Endothelial cell of umbilical vein (primary cell): ENCODE data around the gene IGBP1.

Experiments
- CTCF ChIP-seq, 2 donors: IDR thresholded peaks; 1 replicate in 1 of 2; 2 replicates in 1 of 2; pipeline ENCODE4 v1.5.1; 2011; ENCODE audit warnings: low read length in 2 of 2, mild to moderate bottlenecking in 2 of 2, moderate library complexity in 2 of 2, control low read depth in 1 of 2, inconsistent platforms in 1 of 2, low read depth in 1 of 2; ENCODE audit not compliant: insufficient read depth in 1 of 2; ENCODE audit errors: extremely low read depth in 1 of 2
- EZH2 ChIP-seq: IDR thresholded peaks from 2 replicates; pipeline ENCODE4 v1.6.1; 2012; ENCODE audit warnings: borderline replicate concordance, low read depth, mild to moderate bottlenecking, moderate library complexity, low read length, inconsistent platforms; ENCODE audit not compliant: severe bottlenecking
- FOS ChIP-seq: IDR thresholded peaks from 2 replicates; pipeline ENCODE4 v1.6.1; 2011; ENCODE audit warnings: mild to moderate bottlenecking, low read length, moderate library complexity, borderline replicate concordance; ENCODE audit not compliant: insufficient read depth
- MAX ChIP-seq: IDR thresholded peaks from 2 replicates; pipeline ENCODE4 v1.6.1; 2011; ENCODE audit not compliant: insufficient read depth, insufficient read length
- MYC ChIP-seq: IDR thresholded peaks from one replicate; pipeline ENCODE4 v1.6.1; 2011; ENCODE audit warnings: mild to moderate bottlenecking, low read depth, low read length
- POLR2A ChIP-seq: IDR thresholded peaks from 2 replicates; pipeline ENCODE4 v1.6.1; 2012; ENCODE audit warnings: low read depth, mild to moderate bottlenecking, control low read depth, low read length
- POLR2AphosphoS5 ChIP-seq: IDR thresholded peaks from 2 replicates; pipeline ENCODE4 v1.6.1; 2012; ENCODE audit warnings: low read depth, mild to moderate bottlenecking, control low read depth, low read length, moderate library complexity; ENCODE audit not compliant: insufficient read depth

DNA sequence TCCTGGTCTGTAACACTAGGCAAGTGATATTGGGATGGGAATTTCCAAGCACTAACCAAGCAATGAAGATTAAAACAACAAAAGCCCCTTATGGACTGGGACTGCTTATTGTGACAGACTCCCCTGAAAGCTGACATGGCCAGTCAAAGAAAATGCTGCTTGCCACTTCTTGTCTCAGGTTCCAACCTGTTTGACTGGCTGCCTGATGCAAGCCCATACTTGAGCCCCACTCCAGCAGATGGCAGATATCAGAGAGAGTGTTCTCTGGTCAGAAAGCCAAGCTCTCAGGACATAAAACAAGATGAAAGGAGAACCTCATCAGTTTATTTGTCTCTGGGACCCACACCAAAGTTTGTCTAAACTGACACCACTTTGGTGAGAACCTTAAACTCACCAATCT lies 15.5 kb upstream of the IGBP1 start:
- TF ChIP-seq POLR2AphosphoS5: no peak
- TF ChIP-seq MAX: no peak
- TF ChIP-seq POLR2A: no peak
- TF ChIP-seq MYC: no peak
- TF ChIP-seq CTCF (IDR thresholded peaks at IDR 0.05; ENCODE audit: extremely low read depth in 1 of 2, insufficient read depth in 1 of 2, low read depth in 1 of 2, low read length in 2 of 2): no peak
- TF ChIP-seq EZH2: no peak
- TF ChIP-seq FOS: no peak
